Left cardiac atrium (tissue), 4 donors: ENCODE results near the gene C2CD2. TPM values are rescaled to one million over a fixed set of nuclear protein-coding genes. Genes with fewer than 3 reads are reported as not detected.
A peak's percentile ranks its signal among the peaks of the same experiment; 100 is the strongest.

ENCODE experiments used
- ATAC-seq, 2 donors: fragments of 200-7000 bp; cut with Tn5 transposase; one replicate each; pipeline ENCODE4 v1.9.1; 2020; ENCODE audit warnings: mild to moderate bottlenecking in 2 of 2, moderate library complexity in 2 of 2
- DNase-seq: peaks from one replicate; pipeline ENCODE4 v3.0.0-alpha.2; 2020
- intact Hi-C, 2 donors: fragments of 100-400 bp; cut with DNase I; formaldehyde crosslinking; loops; one replicate each; pipeline versions ENCODE4 v1.14.1 to v1.15.1; 2022 to 2023
- total RNA-seq, 2 donors: library from RNA; stranded (reverse); fragmentation: NEBNext Ultra II Directional; extraction: Animal tissue kit (Norgen Biotek cat#: 25700); gene quantifications; one replicate each; pipeline ENCODE4 v1.2.1, GENCODE V29; 2021
- donor health status: DM: no; HTN: yes; CAD: no.
- donor health status: DM: no; HTN: yes; CAD: no; lungs with severe emphysema.
- donor health status: DM: yes; HTN: yes; CAD: no.
- donor health status: Dilated cardiomyopathy.

C2CD2 gene
- total RNA-seq, 2 donors from 2014 or later: 16.2 to 17.1 TPM

GRCh38 chr21:41863439-41863740, 90.4 kb downstream of the C2CD2 start:
- DNase-seq (no peak), ATAC-seq (no peak)
- intact Hi-C loops: no loop called here

- no peak for ATAC-seq
- no peak for DNase-seq
- intact Hi-C loops: no loop called here
Observed at GRCh38 chr21:41861987-41862386, 91.8 kb downstream of the C2CD2 start.

- ATAC-seq (no peak), DNase-seq (no peak)
- intact Hi-C loops: no loop called here
Observed at GRCh38 chr21:41861255-41861654, 92.6 kb downstream of the C2CD2 start.

DNA sequence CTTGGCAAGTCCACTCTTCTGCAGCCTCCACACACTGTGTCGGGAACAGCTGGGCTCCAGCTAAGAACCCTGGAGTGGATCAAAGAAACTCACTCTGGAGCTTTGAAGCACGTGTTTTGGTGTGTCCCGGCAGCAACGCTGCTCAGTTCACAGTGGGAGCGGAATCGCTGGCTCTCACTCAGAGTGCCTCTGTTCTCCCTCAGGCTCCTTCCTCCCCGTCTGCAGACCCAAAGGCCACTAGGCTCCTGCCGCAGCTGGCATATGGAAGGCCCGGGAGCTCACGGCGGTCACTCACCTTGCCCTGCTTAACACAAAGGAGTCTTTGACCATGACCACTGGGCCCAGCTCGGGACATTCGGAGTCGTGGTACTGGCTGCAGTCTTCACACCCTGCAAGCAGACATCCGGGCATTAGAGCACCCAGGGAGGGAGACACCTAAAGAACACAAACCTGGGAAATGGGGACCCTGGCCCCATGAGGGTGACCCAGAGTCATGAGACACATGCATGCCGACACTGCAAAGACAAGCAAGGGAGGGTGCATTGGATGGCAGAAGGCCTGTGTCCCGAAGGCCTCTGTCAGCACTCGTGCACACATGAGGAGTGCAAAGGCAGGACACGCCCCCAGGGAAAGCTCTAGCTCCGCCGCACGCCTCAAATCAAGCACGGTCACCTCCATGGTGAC, 94.4 kb downstream of the C2CD2 start:
- intact Hi-C loops: no loop called here
- DNase-seq: no peak
- ATAC-seq: no peak

DNA sequence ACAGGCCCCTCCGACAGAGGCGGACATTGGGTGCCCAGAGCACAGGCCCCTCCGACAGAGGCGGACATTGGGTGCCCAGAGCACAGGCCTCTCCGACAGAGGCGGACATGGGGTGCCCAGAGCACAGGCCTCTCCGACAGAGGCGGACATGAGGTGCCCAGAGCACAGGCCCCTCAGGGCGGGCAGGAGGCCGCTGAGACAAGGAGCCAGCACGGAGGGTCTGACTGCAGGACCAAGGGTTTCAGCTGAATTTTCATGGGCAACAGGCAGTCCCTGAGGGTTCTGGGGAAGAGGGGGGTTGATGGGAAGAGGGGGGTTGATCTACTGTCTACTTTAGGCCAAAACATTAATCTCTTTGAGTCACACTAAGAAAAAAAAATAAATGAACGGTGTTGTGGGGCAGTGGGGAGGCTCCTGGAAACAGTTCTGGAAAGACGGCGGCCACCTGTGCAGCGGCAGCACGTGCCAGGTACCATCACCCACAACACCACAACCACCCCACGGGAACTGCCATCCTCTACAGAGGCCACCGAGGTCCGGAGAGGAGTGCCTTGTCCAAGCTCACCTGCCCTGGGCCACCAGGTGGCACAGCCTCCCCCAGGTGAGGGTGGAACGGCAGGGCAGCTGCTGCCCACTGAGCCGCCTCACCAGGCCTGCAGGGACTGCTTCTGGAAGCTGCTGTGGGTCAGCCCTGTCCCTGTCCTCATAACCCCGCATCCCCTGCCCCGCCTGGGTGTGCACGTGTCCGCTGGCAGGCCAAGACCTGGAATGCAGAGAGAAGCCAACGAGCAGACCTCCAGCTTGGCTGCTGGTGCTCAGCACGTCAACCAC, 95.1 kb downstream of the C2CD2 start:
- intact Hi-C loops: no loop called here
- no peak for ATAC-seq

GRCh38 chr21:41857771-41858300, 96.0 kb downstream of the C2CD2 start:
- ATAC-seq (no peak), DNase-seq (no peak)
- intact Hi-C loops: no loop called here

More for the DNA sequence above, 95.1 kb downstream of the C2CD2 start:
- no peak for DNase-seq

- no peak for DNase-seq
- intact Hi-C loops: no loop called here
- ATAC-seq: no peak
Observed at GRCh38 chr21:41856572-41856971, 97.2 kb downstream of the C2CD2 start.

DNA sequence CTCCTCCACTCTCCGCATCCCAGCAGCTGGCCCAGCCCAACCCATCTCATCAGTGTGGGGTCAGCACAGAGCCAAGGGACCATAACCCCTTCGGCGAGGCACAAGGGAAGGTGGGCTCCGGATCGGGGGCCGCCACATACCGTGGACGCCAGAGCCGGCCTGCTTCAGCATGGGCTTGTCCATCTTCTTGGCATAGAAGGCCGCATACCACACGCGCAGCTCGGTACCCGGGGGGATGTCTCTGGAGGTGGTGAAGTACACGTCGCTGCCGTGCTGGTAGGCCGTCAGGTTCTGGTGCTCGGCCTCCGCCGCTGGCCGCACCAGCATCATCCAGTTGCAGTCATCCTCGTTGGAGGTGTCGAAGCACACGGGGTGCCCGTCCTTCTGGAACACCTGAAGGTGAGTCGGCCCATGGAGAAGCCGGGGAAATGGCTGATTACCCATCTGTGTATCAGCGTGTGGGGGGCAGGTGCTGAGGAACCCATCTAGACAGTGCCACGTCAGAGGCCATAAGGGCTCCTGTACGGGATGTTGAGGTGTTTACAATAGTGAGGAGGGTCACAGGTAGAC, 99.3 kb downstream of the C2CD2 start:
- intact Hi-C loops: no loop called here
- no peak for DNase-seq
- ATAC-seq: no peak

GRCh38 chr21:41852929-41853320, 100.9 kb downstream of the C2CD2 start:
- ATAC-seq: no peak
- no peak for DNase-seq
- intact Hi-C loops: no loop called here

GRCh38 chr21:41852151-41852928, 101.5 kb downstream of the C2CD2 start:
- intact Hi-C loops: no loop called here
- no peak for DNase-seq
- ATAC-seq: no peak

GRCh38 chr21:41851090-41851790, 102.6 kb downstream of the C2CD2 start:
- peak; percentile 41 for DNase-seq
- peak in 1 of 2 donors; percentile 21 for ATAC-seq
- intact Hi-C loops: no loop called here

DNA sequence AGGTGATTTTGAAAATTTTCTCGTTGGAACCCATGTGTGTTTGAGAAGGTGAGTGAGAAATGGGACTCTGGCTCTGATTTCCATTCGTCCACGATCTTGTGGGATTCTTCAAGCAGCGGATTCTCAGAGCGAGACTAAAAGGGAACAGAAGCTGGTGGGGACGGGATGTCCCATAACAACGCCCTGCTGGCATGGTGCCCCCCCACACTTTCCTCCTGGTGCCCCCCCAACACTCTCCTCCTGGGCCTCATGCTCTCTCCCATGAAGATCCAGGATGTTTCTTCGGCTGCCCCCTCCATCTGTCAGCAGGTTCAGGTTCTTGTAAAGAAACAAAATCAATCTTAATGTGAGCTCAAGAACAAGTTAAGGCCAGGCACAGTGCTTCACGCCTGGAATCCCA, 103.7 kb downstream of the C2CD2 start:
- ATAC-seq: no peak
- intact Hi-C loops: no loop called here

GRCh38 chr21:41848958-41849580, 104.7 kb downstream of the C2CD2 start:
- intact Hi-C loops: no loop called here
- DNase-seq (no peak), ATAC-seq (no peak)

More for the DNA sequence above, 103.7 kb downstream of the C2CD2 start:
- no peak for DNase-seq

DNA sequence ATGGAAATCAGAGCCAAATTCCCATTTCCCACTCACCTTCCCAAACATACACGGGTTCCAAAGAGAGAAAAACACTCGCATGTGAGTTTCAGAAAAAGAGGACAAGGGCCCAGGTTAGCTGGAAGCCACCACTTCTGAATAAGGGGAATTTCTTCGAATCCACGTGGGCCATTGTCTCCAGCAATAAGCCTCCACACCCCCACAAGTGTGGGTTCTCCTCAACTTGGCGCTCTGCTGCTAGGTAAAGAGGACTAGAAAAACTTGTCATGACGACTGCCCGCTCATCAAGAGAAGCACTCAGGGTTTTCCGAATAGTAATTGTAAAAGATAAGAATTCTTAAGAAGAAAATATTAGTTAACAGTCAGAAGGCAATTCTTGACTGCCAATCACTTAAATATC, 105.3 kb downstream of the C2CD2 start:
- intact Hi-C loops: no loop called here
- DNase-seq (no peak), ATAC-seq (no peak)

- DNase-seq: no peak
- no peak for ATAC-seq
- intact Hi-C loops: no loop called here
Observed at GRCh38 chr21:41847066-41847804, 106.6 kb downstream of the C2CD2 start.

DNA sequence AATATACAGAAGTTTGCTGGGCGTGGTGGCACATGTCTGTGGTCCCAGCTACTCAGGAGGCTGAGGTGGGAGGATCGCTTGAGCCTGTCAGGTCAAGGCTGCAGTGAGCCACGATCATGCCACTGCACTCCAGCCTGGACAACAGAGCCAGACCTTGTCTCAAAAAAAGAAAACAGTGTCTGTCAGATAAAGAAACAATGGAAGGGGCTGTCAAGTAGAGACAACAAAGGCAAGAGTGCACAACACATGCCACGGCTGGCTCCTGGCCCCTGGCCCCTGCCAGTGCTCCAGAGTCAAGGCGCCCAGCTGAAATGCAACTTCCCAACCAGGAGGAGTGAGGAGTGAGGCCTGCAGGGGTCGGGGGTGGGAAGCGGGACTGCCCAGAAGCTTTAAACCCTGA, 107.3 kb downstream of the C2CD2 start:
- no peak for DNase-seq
- no peak for ATAC-seq
- intact Hi-C loops: no loop called here

DNA sequence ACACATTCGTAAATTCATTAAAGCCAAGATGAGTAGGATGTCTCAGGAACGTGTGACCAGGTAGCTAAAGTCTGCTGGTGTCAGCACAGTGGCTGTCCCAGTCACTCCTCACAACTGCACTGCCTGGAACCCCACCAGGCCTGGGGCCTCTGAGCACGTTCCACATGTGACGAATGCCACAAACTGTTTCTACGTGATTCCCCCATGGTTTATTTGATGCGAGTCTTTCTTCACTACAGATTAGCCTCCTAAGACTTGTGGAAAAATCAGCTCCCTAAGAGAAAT, 107.8 kb downstream of the C2CD2 start:
- peak in 1 of 2 donors; percentile 23 for ATAC-seq
- DNase-seq: no peak
- intact Hi-C loops: no loop called here
